IMR-90 (cell line): ENCODE data around the gene TXNDC16. TPM values are rescaled to one million over a fixed set of nuclear protein-coding genes. Genes with fewer than 3 reads are reported as not detected.
A peak's percentile ranks its signal among the peaks of the same experiment; 100 is the strongest.

Experiments used
- ATAC-seq: fragments of 200-7000 bp; cut with Tn5 transposase; 2 replicates; pipeline ENCODE4 v1.9.1; 2020; ENCODE audit warnings: low read depth, mild to moderate bottlenecking, moderate library complexity
- BruUV-seq: library from RNA; stranded (reverse); fragments of 400-500 nt; replicated peaks from 2 replicates; lab custom pipeline; 2021; lab: Mats Ljungman, UMichigan
- CTCF ChIA-PET: fragments of 300-600 bp; formaldehyde crosslinking; extraction: SDS; loops from one replicate; lab custom pipeline; 2021; ENCODE audit warnings: antibody characterized with exemption; lab: Yijun Ruan, JAX
- POLR2A ChIA-PET: fragments of 300-600 bp; sonication (Branson Sonifier 250); formaldehyde crosslinking; loops from one replicate; lab custom pipeline; 2022; ENCODE audit warnings: antibody characterized with exemption; ENCODE audit not compliant: unreplicated experiment; lab: Charles Lee
- DNase-seq: peaks from one replicate; pipeline ENCODE4 v3.0.0; 2013
- H2AFZ ChIP-seq: replicated peaks from 2 replicates; pipeline ENCODE3; 2013; ENCODE audit warnings: low read length, mild to moderate bottlenecking; ENCODE audit not compliant: poor library complexity
- H2AK5ac ChIP-seq: 2 replicates; pipeline ENCODE4 v1.6.1; 2013; ENCODE audit warnings: low read depth, low read length, inconsistent platforms
- H2AK9ac ChIP-seq: replicated peaks from 2 replicates; pipeline ENCODE3; 2013; ENCODE audit warnings: mild to moderate bottlenecking, low read depth, low read length, moderate library complexity; ENCODE audit not compliant: poor library complexity
- H2BK120ac ChIP-seq: 2 replicates; pipeline ENCODE4 v1.6.1; 2013; ENCODE audit warnings: low read depth, low read length, inconsistent platforms
- H2BK15ac ChIP-seq: 3 replicates; pipeline ENCODE4 v1.6.1; 2013; ENCODE audit warnings: low read depth, low read length, inconsistent platforms
- H2BK20ac ChIP-seq: 2 replicates; pipeline ENCODE4 v1.6.1; 2013; ENCODE audit warnings: low read depth, mild to moderate bottlenecking, inconsistent platforms, low read length, moderate library complexity
- H2BK5ac ChIP-seq: 2 replicates; pipeline ENCODE4 v1.6.1; 2013; ENCODE audit warnings: mild to moderate bottlenecking, low read depth, low read length, inconsistent platforms; ENCODE audit not compliant: poor library complexity, severe bottlenecking
- H3K14ac ChIP-seq: replicated peaks from 2 replicates; pipeline ENCODE4 v1.6.1; 2013; ENCODE audit warnings: low read depth, low read length, inconsistent platforms
- H3K18ac ChIP-seq: 2 replicates; pipeline ENCODE4 v1.6.1; 2013; ENCODE audit warnings: low read depth, low read length, control low read depth
- H3K23ac ChIP-seq: 2 replicates; pipeline ENCODE4 v1.6.1; 2013; ENCODE audit warnings: low read depth, low read length, inconsistent platforms
- H3K27ac ChIP-seq: 2 replicates; pipeline ENCODE4 v1.5.1; 2013; ENCODE audit warnings: mild to moderate bottlenecking, control low read depth, low read length; ENCODE audit not compliant: insufficient read depth
- H3K27me3 ChIP-seq: 2 replicates; pipeline ENCODE4 v1.6.1; 2013; ENCODE audit warnings: low read length; ENCODE audit not compliant: control insufficient read depth, insufficient read depth
- H3K36me3 ChIP-seq: 2 replicates; pipeline ENCODE4 v1.6.1; 2013; ENCODE audit warnings: low read length, mixed read lengths; ENCODE audit not compliant: control insufficient read depth, insufficient read depth
- H3K4ac ChIP-seq: 2 replicates; pipeline ENCODE4 v1.6.1; 2013; ENCODE audit warnings: low read depth, low read length, inconsistent platforms
- H3K4me1 ChIP-seq: 2 replicates; pipeline ENCODE4 v1.6.1; 2013; ENCODE audit warnings: low read length, mixed read lengths; ENCODE audit not compliant: control insufficient read depth, insufficient read depth
- H3K4me2 ChIP-seq: 2 replicates; pipeline ENCODE4 v1.6.1; 2013; ENCODE audit warnings: low read depth, mild to moderate bottlenecking, control low read depth, low read length, moderate library complexity
- H3K4me3 ChIP-seq: 2 replicates; pipeline ENCODE4 v1.5.1; 2013; ENCODE audit warnings: low read depth, mild to moderate bottlenecking, control low read depth, low read length, moderate library complexity; ENCODE audit not compliant: insufficient read depth
- H3K56ac ChIP-seq: 2 replicates; pipeline ENCODE4 v1.6.1; 2013; ENCODE audit warnings: low read length, inconsistent platforms; ENCODE audit not compliant: insufficient read depth; ENCODE audit errors: extremely low read depth
- H3K79me1 ChIP-seq, 2 experiments: 2 replicates each; pipeline ENCODE4 v1.6.1; 2013; ENCODE audit warnings: low read length in 2 of 2, inconsistent platforms in 1 of 2, low read depth in 1 of 2
- H3K9ac ChIP-seq: 2 replicates; pipeline ENCODE4 v1.6.1; 2013; ENCODE audit warnings: low read depth, low read length, control low read depth
- H3K9me1 ChIP-seq: 2 replicates; pipeline ENCODE4 v1.6.1; 2013; ENCODE audit warnings: low read length, inconsistent platforms; ENCODE audit not compliant: insufficient read depth
- H3K9me3 ChIP-seq: 2 replicates; pipeline ENCODE4 v1.6.1; 2013; ENCODE audit warnings: low read length; ENCODE audit not compliant: control insufficient read depth, insufficient read depth
- H4K20me1 ChIP-seq: 2 replicates; pipeline ENCODE4 v1.6.1; 2013; ENCODE audit warnings: low read length, inconsistent platforms; ENCODE audit not compliant: insufficient read depth
- H4K5ac ChIP-seq: 2 replicates; pipeline ENCODE4 v1.6.1; 2013; ENCODE audit warnings: mild to moderate bottlenecking, low read depth, low read length, control low read depth
- H4K8ac ChIP-seq, 2 experiments: 2 replicates each; pipeline ENCODE4 v1.6.1; 2013; ENCODE audit warnings: low read depth in 2 of 2, low read length in 2 of 2, control low read depth in 1 of 2, inconsistent platforms in 1 of 2
- H4K91ac ChIP-seq: 2 replicates; pipeline ENCODE4 v1.6.1; 2013; ENCODE audit warnings: low read depth, low read length, inconsistent platforms; ENCODE audit not compliant: insufficient read depth
- CHD1 ChIP-seq: IDR thresholded peaks from 2 replicates; pipeline ENCODE4 v1.6.1; 2012; ENCODE audit warnings: low read depth, low read length, improper control_type of control experiment
- FOS ChIP-seq: fragments of 150-350 bp; IDR thresholded peaks from 2 replicates; pipeline ENCODE4 v1.6.1; 2016; ENCODE audit warnings: low read depth, low read length
- MAFK ChIP-seq: IDR thresholded peaks from 2 replicates; pipeline ENCODE4 v1.6.1; 2012; ENCODE audit warnings: low read depth, low read length, improper control_type of control experiment
- POLR2A ChIP-seq: IDR thresholded peaks from 2 replicates; pipeline ENCODE4 v1.6.1; 2012; ENCODE audit warnings: mild to moderate bottlenecking, low read depth, low read length
- SMC3 ChIP-seq: fragments of 150-350 bp; IDR thresholded peaks from 2 replicates; pipeline ENCODE4 v1.6.1; 2016; ENCODE audit warnings: low read depth, mild to moderate bottlenecking, antibody characterized with exemption, low read length, moderate library complexity
- WGBS, 2 experiments: methylation state at CpG; one replicate each; pipeline versions ENCODE4 v1.1.5 to v1.1.7; 2013; ENCODE audit warnings: missing lambda C conversion rate in 2 of 2; ENCODE audit not compliant: insufficient read length in 1 of 2; ENCODE audit errors: extremely low coverage in 2 of 2; 5-methylcytosine and 5-hydroxymethylcytosine counted together
- dilution Hi-C: fragments of 300-500 bp; cut with HindIII; formaldehyde crosslinking; loops from one replicate; pipeline ENCODE4 v1.14.3; 2018; ENCODE audit warnings: low sequenced_read_pairs; ENCODE audit not compliant: unreplicated experiment
- in situ Hi-C: fragments of 300-500 bp; cut with MboI; formaldehyde crosslinking; loops from 3 replicates; pipeline ENCODE4 v1.14.3; 2019; ENCODE audit warnings: low sequenced_read_pairs, inconsistent platforms, mixed read lengths
- intact Hi-C: fragments of 100-400 bp; cut with micrococcal nuclease; formaldehyde crosslinking; loops from 2 replicates; pipeline ENCODE4 v1.10.0; 2022
- polyA plus RNA-seq, 3 experiments: library from polyadenylated mRNA; depleted of rRNA; stranded (reverse); fragments of >200 nt; gene quantifications; 2 replicates each; pipeline ENCODE4 v1.2.3, GENCODE V29; 2012; ENCODE audit warnings: low replicate concordance in 1 of 3
- total RNA-seq: library from RNA; depleted of rRNA; stranded (reverse); fragments of >200 nt; gene quantifications from 2 replicates; pipeline ENCODE4 v1.2.3, GENCODE V29; 2012

The TXNDC16 gene
- total and polyA plus RNA-seq, 2 of the 4 experiments (the other 2 are of a cell fraction): 1.4 TPM

- TF ChIP-seq SMC3: no peak
- no peak for TF ChIP-seq FOS
- peak; percentile 27; the same call in 1 of the 2 replicates for TF ChIP-seq MAFK
Observed at GRCh38 chr14:52553671-52554575, 1.6 kb upstream of the TXNDC16 start (continued).

- in situ Hi-C loops (no loop called here), dilution Hi-C loops (no loop called here), intact Hi-C loops (loop anchor here (5.0 kb wide), 1 partner anchor 236 kb away; no protein-coding TSS in a partner anchor)
- Histone ChIP-seq H2BK5ac (no peak overlapping the region), H3K14ac (no peak overlapping the region), H4K20me1 (no peaks in the 10 kb centered on the region), H3K4ac (no peak overlapping the region), H3K4me3 (peak overlapping the region; percentile 56), H3K9me1 (no peaks in the 10 kb centered on the region; the same call in 1 of the 2 replicates), H3K27me3 (no peaks in the 10 kb centered on the region), H3K23ac (no peak overlapping the region), H2AK5ac (no peak overlapping the region), H3K79me1 (peaks cover 0 to 13% of the 10 kb centered on the region in 2 experiments; a peak in 2 of 4 replicates), H3K56ac (no peak overlapping the region), H2BK120ac (no peak overlapping the region), H3K36me3 (no peaks in the 10 kb centered on the region), H3K4me2 (peak overlapping the region; percentile 96), H2AFZ (peak overlapping the region; percentile 96), H4K8ac (no peak overlapping the region), H3K18ac (no peak overlapping the region), H3K9me3 (no peaks in the 10 kb centered on the region), H3K9ac (peak overlapping the region; percentile 66), H4K91ac (no peak overlapping the region), H3K27ac (no peak overlapping the region; the same call in 1 of the 2 replicates), H2BK15ac (no peak overlapping the region), H2AK9ac (no peak overlapping the region), H2BK20ac (no peak overlapping the region), H4K5ac (no peak overlapping the region), H3K4me1 (no peaks in the 10 kb centered on the region)
- BruUV-seq: no TSS peak
- TF ChIP-seq POLR2A (0 out of 2 replicates have a peak, but pooled peaks have one; percentile 27), CHD1 (no peak), SMC3 (no peak)
- POLR2A ChIA-PET: interaction anchor here (0.6 kb wide), 1 partner anchor 237 kb away, joined by 13 read pairs; no protein-coding TSS in a partner anchor
- ATAC-seq (peak; percentile 19), DNase-seq (no peak)
- WGBS, 2 experiments: 0% methylated on average over 6 of the region's 69 CpGs; no CpG with 5 or more reads in 1 of the 2 experiments
- CTCF ChIA-PET: interaction anchor here (1.0 to 1.6 kb wide), 2 partner anchors 15 to 25 kb away, joined by 3 read pairs; no protein-coding TSS in a partner anchor
Observed at GRCh38 chr14:52553002-52553670, 831 bp upstream of the TXNDC16 start.
